Thyroid gland (tissue), 4 donors: ENCODE measurements around the gene MT1E. TPM values are rescaled to one million over a fixed set of nuclear protein-coding genes. Genes with fewer than 3 reads are reported as not detected.

Experiments
- DNase-seq, 2 donors: peaks; one replicate each; pipeline ENCODE4 v3.0.0-alpha.2; 2019
- H3K27ac ChIP-seq, 3 donors: fragments of 200-600 bp; sonication (generic); 1 replicate in 2 of 3; 2 replicates in 1 of 3; pipeline ENCODE4 v1.5.1; 2016 to 2019; ENCODE audit warnings: mild to moderate bottlenecking in 1 of 3, moderate library complexity in 1 of 3
- H3K27me3 ChIP-seq: fragments of 200-600 bp; sonication (generic); one replicate; pipeline ENCODE4 v1.5.1; 2019
- H3K36me3 ChIP-seq, 2 donors: fragments of 200-600 bp; sonication (generic); one replicate each; pipeline ENCODE4 v1.5.1; 2016 to 2019
- H3K4me1 ChIP-seq, 2 donors: fragments of 200-600 bp; sonication (generic); one replicate each; pipeline ENCODE4 v1.5.1; 2017 to 2019
- H3K4me3 ChIP-seq, 3 donors: fragments of 200-600 bp; sonication (generic); replicated peaks in 1 of 3; 1 replicate in 2 of 3; 2 replicates in 1 of 3; pipeline ENCODE4 v1.5.1; 2016; ENCODE audit warnings: mild to moderate bottlenecking in 1 of 3
- H3K9me3 ChIP-seq: fragments of 200-600 bp; sonication (generic); one replicate; pipeline ENCODE4 v1.5.1; 2017
- POLR2A ChIP-seq, 2 donors: fragments of 450-650 bp; IDR thresholded peaks; one replicate each; pipeline ENCODE4 v1.6.1; 2017; ENCODE audit warnings: antibody characterized with exemption in 2 of 2, mild to moderate bottlenecking in 2 of 2, moderate library complexity in 1 of 2
- WGBS, 2 donors: methylation state at CpG; one replicate each; pipeline ENCODE4 v1.1.5; 2017; 5-methylcytosine and 5-hydroxymethylcytosine counted together
- intact Hi-C: fragments of 100-400 bp; cut with DNase I; formaldehyde crosslinking; loops from one replicate; pipeline ENCODE4 v1.15.1; 2023
- total RNA-seq, 4 donors: library from RNA; depleted of rRNA; stranded (reverse); fragments of >200 nt; gene quantifications; one replicate each; pipeline ENCODE4 v1.2.3, GENCODE V29; 2016
- TF ChIP-seq, protein P1 (sequence below), 6 experiments: fragments of 200-600 bp in 3 of 6; fragments of 450-650 bp in 3 of 6; sonication (generic) in 3 of 6; IDR thresholded peaks; one replicate each; pipeline ENCODE4 v1.5.1; 2016 to 2019; ENCODE audit warnings: antibody characterized with exemption in 6 of 6, mild to moderate bottlenecking in 2 of 6, inconsistent platforms in 1 of 6, moderate library complexity in 1 of 6

MT1E gene
- total RNA-seq, 4 donors from 2014 or later: 111 to 1,129 (median 368) TPM

DNA sequence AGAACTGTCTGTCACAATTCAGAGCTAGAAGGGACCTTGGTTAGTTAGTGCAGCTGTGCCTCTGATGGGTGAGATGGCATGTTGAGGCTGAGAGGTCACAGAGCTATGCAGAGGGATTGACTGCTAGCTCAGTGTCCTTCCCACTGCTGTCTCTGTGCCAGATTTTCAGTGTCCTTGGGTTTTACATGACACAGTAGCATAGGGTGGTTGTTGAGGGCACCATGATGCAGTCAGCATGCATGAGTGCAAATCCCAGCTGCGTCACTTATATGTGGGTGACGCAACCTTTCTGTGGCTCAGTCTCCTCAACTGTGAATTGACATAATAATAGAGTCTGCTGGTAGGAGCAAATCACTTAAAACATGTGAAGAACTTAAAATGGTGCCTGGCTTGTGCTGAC lies 15.6 kb downstream of the MT1E start:
- Histone ChIP-seq H3K36me3 (no peaks in the 10 kb centered on the region), H3K9me3 (no peaks in the 10 kb centered on the region), H3K27me3 (no peaks in the 10 kb centered on the region), H3K4me3 (no peak overlapping the region), H3K27ac (no peak overlapping the region), H3K4me1 (peaks cover 11 to 33% of the 10 kb centered on the region in 2 donors)
- no peak for DNase-seq
- TF ChIP-seq POLR2A (IDR thresholded peaks at IDR 0.05): no peak
- TF ChIP-seq, protein P1, sequence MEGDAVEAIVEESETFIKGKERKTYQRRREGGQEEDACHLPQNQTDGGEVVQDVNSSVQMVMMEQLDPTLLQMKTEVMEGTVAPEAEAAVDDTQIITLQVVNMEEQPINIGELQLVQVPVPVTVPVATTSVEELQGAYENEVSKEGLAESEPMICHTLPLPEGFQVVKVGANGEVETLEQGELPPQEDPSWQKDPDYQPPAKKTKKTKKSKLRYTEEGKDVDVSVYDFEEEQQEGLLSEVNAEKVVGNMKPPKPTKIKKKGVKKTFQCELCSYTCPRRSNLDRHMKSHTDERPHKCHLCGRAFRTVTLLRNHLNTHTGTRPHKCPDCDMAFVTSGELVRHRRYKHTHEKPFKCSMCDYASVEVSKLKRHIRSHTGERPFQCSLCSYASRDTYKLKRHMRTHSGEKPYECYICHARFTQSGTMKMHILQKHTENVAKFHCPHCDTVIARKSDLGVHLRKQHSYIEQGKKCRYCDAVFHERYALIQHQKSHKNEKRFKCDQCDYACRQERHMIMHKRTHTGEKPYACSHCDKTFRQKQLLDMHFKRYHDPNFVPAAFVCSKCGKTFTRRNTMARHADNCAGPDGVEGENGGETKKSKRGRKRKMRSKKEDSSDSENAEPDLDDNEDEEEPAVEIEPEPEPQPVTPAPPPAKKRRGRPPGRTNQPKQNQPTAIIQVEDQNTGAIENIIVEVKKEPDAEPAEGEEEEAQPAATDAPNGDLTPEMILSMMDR (IDR thresholded peaks at IDR 0.05): no peak
- intact Hi-C loops: no loop called here
- WGBS, 2 donors: 100% methylated on average over 2 of the region's 2 CpGs

DNA sequence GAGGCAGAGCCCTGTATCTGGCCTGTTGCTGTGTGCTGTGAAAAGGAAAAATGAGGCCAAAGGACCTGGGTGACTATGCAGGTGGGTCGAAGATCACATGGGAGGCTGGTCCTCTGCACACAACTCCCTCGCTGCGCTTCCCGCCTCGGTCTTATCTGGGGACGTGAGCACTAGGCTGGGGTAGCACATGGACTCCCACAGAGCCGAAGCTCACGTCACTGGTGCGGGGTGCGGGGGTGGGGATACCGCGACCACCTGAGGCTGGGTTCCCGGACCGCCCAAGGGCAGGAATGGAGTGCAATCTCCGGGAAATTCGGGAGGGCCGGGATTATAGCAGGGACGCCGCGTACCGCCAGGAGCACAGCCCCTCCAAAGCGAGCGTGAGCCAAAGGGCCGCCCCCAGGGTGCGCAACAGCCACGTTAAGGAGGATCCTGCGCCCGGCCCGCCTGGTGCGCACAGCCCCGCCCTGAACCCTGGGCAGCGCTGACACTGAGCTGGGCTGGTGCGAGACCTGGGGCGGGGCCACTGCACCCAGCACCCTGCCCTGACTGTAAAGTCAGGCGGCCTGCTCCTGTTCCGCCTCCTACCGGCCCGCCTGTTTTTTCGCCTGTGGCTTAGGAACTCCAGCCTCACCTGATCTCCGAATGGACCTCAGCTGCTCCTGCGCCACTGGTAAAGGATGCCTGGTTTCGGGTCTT lies 17.6 kb downstream of the MT1E start:
- H3K4me3 ChIP-seq: peak overlapping the region in 1 of 3 donors; percentile 22
- no peaks in the 10 kb centered on the region for H3K9me3 ChIP-seq
- 11% methylated on average over 12 to 18 of the region's 42 CpGs for WGBS, 2 donors
- no peaks in the 10 kb centered on the region for H3K36me3 ChIP-seq
- H3K4me1 ChIP-seq: peaks cover 11 to 26% of the 10 kb centered on the region in 2 donors
- peak overlapping the region in 2 of 3 donors; percentile 6 to 66 for H3K27ac ChIP-seq
- DNase-seq: peak; percentile 90 to 91
- H3K27me3 ChIP-seq: no peaks in the 10 kb centered on the region
- peak; percentile 32 to 72 for TF ChIP-seq POLR2A (IDR thresholded peaks at IDR 0.05)
- TF ChIP-seq, protein P1 (IDR thresholded peaks at IDR 0.05): peak in 5 of 6 experiments; percentile 15 to 67 (median 60)
- intact Hi-C loops: no loop called here

DNA sequence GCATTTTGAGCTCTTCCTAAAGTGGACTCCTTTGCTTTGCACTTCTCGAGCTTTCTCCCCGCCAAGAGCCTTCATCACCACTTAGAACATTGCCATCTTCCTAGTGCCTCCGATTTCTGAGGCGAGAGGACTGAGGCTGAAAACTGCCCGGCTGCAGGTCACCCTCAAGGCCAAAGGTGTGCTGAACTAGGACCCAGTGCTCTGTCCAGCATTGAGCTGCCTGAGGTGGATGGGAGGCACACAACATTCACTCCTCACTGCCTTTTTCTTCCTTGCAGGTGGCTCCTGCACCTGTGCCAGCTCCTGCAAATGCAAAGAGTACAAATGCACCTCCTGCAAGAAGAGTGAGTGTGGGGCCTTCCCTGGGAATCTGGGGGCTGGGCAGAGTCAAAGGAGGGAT lies 18.3 kb downstream of the MT1E start:
- DNase-seq: no peak
- intact Hi-C loops: no loop called here
- Histone ChIP-seq H3K4me1 (peaks cover 7 to 20% of the 10 kb centered on the region in 2 donors), H3K9me3 (no peaks in the 10 kb centered on the region), H3K27me3 (no peaks in the 10 kb centered on the region), H3K36me3 (no peaks in the 10 kb centered on the region), H3K27ac (peak overlapping the region in 2 of 3 donors; percentile 6 to 66), H3K4me3 (peak overlapping the region in 1 of 3 donors; percentile 22)
- 37 to 49% methylated on average over 4 to 5 of the region's 5 CpGs for WGBS, 2 donors
- TF ChIP-seq POLR2A (IDR thresholded peaks at IDR 0.05): no peak
- TF ChIP-seq, protein P1 (IDR thresholded peaks at IDR 0.05): no peak

DNA sequence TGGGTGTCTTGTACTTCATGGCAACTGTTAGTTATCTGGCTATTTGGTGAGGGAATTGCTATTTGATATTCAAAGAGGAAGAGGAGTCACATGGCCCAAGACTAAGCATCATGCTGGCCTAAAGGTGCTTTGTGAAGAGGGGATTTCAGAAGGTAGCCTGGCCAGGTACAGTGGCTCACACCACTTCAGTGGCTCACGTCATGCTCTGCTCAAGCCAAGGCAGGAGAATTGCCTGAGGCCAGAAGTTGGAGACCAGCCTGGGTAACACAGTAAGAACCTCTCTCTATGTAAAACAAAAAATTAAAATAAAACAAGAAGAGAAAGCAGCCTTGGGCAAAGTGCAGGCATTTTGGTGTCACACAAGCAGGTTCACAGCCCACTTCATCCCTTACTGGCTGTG lies 19.7 kb downstream of the MT1E start:
- Histone ChIP-seq H3K9me3 (no peaks in the 10 kb centered on the region), H3K4me3 (no peak overlapping the region), H3K36me3 (no peaks in the 10 kb centered on the region), H3K27ac (no peak overlapping the region), H3K4me1 (peaks cover 7 to 17% of the 10 kb centered on the region in 2 donors), H3K27me3 (no peaks in the 10 kb centered on the region)
- WGBS, 2 donors: 95 to 96% methylated on average over 1 of the region's 1 CpG
- intact Hi-C loops: no loop called here
- TF ChIP-seq POLR2A (IDR thresholded peaks at IDR 0.05): no peak
- TF ChIP-seq, protein P1 (IDR thresholded peaks at IDR 0.05): no peak
- DNase-seq: no peak

DNA sequence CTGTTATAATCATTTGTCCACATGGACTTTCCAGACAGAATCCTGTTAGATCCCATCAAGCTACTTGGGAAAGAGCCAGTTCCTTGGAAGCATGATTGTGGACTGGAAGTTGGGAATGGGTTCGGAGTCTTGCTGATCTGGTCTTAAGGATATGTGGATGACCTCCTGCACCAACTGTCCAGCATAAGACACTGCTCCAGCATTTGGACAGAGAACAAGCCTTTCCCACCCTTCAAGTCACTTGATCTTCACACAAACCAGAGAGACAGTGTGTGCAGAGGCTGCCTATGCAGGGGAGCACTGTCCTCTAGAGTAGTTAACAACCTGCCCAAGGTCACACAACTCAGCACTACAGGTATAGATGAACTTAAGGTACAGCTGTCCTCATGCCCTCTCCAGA lies 20.3 kb downstream of the MT1E start:
- H3K27me3 ChIP-seq: no peaks in the 10 kb centered on the region
- no peaks in the 10 kb centered on the region for H3K9me3 ChIP-seq
- no peak overlapping the region for H3K4me3 ChIP-seq
- WGBS, 2 donors: 0% methylated on average over 1 of the region's 1 CpG
- H3K36me3 ChIP-seq: no peaks in the 10 kb centered on the region
- DNase-seq: no peak
- H3K4me1 ChIP-seq: peaks cover 7 to 17% of the 10 kb centered on the region in 2 donors
- intact Hi-C loops: no loop called here
- TF ChIP-seq, protein P1 (IDR thresholded peaks at IDR 0.05): no peak
- TF ChIP-seq POLR2A (IDR thresholded peaks at IDR 0.05): no peak
- no peak overlapping the region for H3K27ac ChIP-seq
